Left lung (tissue), 10 donors: Measurements from ENCODE around the gene EHD2. TPM values are rescaled to one million over a fixed set of nuclear protein-coding genes. Genes with fewer than 3 reads are reported as not detected.

Experiments
- ATAC-seq: fragments of 200-7000 bp; cut with Tn5 transposase; one replicate; pipeline ENCODE4 v1.9.1; 2020; ENCODE audit warnings: moderate library complexity
- DNase-seq, 4 donors: peaks; one replicate each; pipeline ENCODE4 v3.0.0-alpha.2; 2013 to 2020
- H3K27ac ChIP-seq, 2 donors: fragments of 200-600 bp; sonication (generic) in 1 of 2; one replicate each; pipeline versions ENCODE4 v1.5.0 to v1.8.0; 2020 to 2021
- H3K27me3 ChIP-seq, 2 donors: fragments of 200-600 bp; sonication (generic) in 1 of 2; one replicate each; pipeline versions ENCODE4 v1.5.0 to v1.8.0; 2020 to 2021
- H3K36me3 ChIP-seq, 2 donors: fragments of 200-600 bp; sonication (generic) in 1 of 2; one replicate each; pipeline versions ENCODE4 v1.5.0 to v1.8.0; 2020 to 2021
- H3K4me1 ChIP-seq, 2 donors: fragments of 200-600 bp; one replicate each; pipeline ENCODE4 v1.8.0; 2021
- H3K4me3 ChIP-seq, 2 donors: fragments of 200-600 bp; sonication (generic) in 1 of 2; one replicate each; pipeline versions ENCODE4 v1.5.0 to v1.8.0; 2020 to 2021; ENCODE audit warnings: mild to moderate bottlenecking in 1 of 2
- H3K9me3 ChIP-seq, 2 donors: fragments of 200-600 bp; sonication (generic) in 1 of 2; one replicate each; pipeline versions ENCODE4 v1.5.0 to v1.8.0; 2020 to 2021
- intact Hi-C, 2 donors: fragments of 100-400 bp; cut with DNase I; formaldehyde crosslinking; loops; one replicate each; pipeline versions ENCODE4 v1.11.2 to v1.14.2; 2022
- polyA plus RNA-seq, 6 donors: library from polyadenylated mRNA; unstranded; fragments of 120-200 nt; gene quantifications; one replicate each; pipeline ENCODE4 v1.2.1, GENCODE V29; 2013; ENCODE audit not compliant: insufficient read length in 6 of 6
- total RNA-seq, 2 donors: library from RNA; stranded (reverse); fragmentation: NEBNext Ultra II Directional; extraction: Animal tissue kit (Norgen Biotek cat#: 25700); gene quantifications; one replicate each; pipeline ENCODE4 v1.2.1, GENCODE V29; 2021
- TF ChIP-seq, protein P1 (sequence below), 2 donors: fragments of 200-600 bp; sonication (generic) in 1 of 2; IDR thresholded peaks; one replicate each; pipeline versions ENCODE4 v1.5.0 to v1.8.0; 2021; ENCODE audit warnings: antibody characterized with exemption in 2 of 2
- donor health status: DM: no; HTN: yes; CAD: no.
- donor health status: DM: no; HTN: no; CAD: no.

EHD2 gene
- total and polyA plus RNA-seq, 8 donors = 97.3 to 263 (median 130) TPM

DNA sequence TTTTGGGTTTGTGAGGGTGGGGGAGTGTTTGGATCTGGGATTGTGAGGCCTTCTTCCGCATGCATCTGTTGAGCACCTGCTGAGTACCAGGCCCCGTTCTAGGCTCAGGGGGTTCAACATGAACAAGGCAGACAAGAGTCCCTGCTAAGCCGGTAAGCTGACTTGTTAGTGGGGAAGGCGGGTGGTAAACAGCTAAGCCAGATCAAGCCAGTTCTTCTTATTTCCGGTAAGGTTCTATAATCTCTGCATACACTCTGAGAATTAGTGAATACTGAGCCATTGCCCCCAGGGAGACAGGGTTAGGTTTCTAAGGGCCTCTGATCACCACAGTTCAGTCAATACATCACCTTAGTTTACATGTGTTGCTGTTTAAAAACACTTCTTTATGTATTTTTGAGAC is 9.9 kb upstream of the EHD2 start:
- Histone ChIP-seq H3K27me3 (no peaks in the 10 kb centered on the region), H3K4me3 (no peak overlapping the region), H3K9me3 (no peaks in the 10 kb centered on the region), H3K27ac (no peak overlapping the region), H3K4me1 (peaks cover 0 to 1% of the 10 kb centered on the region in 2 donors), H3K36me3 (peaks cover 0 to 53% of the 10 kb centered on the region in 2 donors)
- intact Hi-C loops = loop anchor here (5.0 to 10.0 kb wide), 4 partner anchors 188 to 408 kb away; partner anchors contain the start of gene NAPA (in 1 of the 2)
- ATAC-seq (no peak), DNase-seq (no peak)
- TF ChIP-seq, protein P1, sequence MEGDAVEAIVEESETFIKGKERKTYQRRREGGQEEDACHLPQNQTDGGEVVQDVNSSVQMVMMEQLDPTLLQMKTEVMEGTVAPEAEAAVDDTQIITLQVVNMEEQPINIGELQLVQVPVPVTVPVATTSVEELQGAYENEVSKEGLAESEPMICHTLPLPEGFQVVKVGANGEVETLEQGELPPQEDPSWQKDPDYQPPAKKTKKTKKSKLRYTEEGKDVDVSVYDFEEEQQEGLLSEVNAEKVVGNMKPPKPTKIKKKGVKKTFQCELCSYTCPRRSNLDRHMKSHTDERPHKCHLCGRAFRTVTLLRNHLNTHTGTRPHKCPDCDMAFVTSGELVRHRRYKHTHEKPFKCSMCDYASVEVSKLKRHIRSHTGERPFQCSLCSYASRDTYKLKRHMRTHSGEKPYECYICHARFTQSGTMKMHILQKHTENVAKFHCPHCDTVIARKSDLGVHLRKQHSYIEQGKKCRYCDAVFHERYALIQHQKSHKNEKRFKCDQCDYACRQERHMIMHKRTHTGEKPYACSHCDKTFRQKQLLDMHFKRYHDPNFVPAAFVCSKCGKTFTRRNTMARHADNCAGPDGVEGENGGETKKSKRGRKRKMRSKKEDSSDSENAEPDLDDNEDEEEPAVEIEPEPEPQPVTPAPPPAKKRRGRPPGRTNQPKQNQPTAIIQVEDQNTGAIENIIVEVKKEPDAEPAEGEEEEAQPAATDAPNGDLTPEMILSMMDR (IDR thresholded peaks at IDR 0.05) = no peak

DNA sequence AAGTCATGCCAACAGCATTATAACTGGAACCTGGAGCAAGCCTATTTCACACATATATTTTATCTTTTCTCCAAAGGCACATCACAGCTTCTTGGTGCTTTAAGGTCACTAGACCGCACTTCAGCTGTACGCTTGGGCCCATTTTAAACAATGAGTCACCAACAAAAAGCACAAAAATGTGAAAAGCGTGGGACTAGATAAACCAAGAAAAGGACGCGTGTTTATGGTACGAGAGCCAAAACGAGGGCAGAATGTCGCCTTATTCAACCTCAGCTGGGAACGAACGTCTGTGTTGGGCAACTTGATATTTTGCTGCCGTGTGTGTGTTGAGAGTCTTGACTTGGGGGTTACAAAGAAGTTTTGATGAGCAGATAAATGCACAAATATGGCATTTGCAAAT is 9.2 kb upstream of the EHD2 start:
- Histone ChIP-seq H3K9me3 (no peaks in the 10 kb centered on the region), H3K4me3 (no peak overlapping the region), H3K27ac (no peak overlapping the region), H3K36me3 (peaks cover 0 to 46% of the 10 kb centered on the region in 2 donors), H3K4me1 (no peaks in the 10 kb centered on the region), H3K27me3 (no peaks in the 10 kb centered on the region)
- ATAC-seq (no peak), DNase-seq (no peak)
- intact Hi-C loops = loop anchor here (5.0 to 10.0 kb wide), 4 partner anchors 189 to 409 kb away; partner anchors contain the start of gene NAPA (in 1 of the 2)
- TF ChIP-seq, protein P1 (IDR thresholded peaks at IDR 0.05) = no peak

DNA sequence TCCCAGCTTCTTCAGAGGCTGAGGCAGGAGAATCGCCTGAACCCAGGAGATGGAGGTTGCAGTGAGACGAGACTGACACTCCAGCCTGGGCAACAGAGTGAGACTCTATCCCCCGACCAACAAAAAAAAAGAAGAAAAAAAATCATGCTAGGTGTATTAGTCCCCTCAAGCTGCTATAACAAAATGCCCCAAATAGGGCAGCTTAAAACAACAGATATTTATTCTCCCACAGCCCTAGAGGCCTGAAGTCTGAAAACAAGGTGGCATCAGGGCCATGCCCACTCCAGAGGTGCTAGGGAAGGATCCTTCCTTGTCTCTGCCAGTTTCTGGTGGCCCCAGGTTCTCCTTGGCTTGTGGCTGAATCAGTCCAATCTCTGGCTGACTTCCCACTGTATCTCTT is 8.6 kb upstream of the EHD2 start:
- ATAC-seq (no peak), DNase-seq (no peak)
- H3K4me1 ChIP-seq = no peaks in the 10 kb centered on the region
- peaks cover 0 to 40% of the 10 kb centered on the region in 2 donors for H3K36me3 ChIP-seq
- no peaks in the 10 kb centered on the region for H3K9me3 ChIP-seq
- H3K27ac ChIP-seq = no peak overlapping the region
- H3K4me3 ChIP-seq = no peak overlapping the region
- TF ChIP-seq, protein P1 (IDR thresholded peaks at IDR 0.05) = no peak
- intact Hi-C loops = loop anchor here (5.0 to 10.0 kb wide), 4 partner anchors 190 to 410 kb away; partner anchors contain the start of gene NAPA (in 1 of the 2)
- H3K27me3 ChIP-seq = no peaks in the 10 kb centered on the region

DNA sequence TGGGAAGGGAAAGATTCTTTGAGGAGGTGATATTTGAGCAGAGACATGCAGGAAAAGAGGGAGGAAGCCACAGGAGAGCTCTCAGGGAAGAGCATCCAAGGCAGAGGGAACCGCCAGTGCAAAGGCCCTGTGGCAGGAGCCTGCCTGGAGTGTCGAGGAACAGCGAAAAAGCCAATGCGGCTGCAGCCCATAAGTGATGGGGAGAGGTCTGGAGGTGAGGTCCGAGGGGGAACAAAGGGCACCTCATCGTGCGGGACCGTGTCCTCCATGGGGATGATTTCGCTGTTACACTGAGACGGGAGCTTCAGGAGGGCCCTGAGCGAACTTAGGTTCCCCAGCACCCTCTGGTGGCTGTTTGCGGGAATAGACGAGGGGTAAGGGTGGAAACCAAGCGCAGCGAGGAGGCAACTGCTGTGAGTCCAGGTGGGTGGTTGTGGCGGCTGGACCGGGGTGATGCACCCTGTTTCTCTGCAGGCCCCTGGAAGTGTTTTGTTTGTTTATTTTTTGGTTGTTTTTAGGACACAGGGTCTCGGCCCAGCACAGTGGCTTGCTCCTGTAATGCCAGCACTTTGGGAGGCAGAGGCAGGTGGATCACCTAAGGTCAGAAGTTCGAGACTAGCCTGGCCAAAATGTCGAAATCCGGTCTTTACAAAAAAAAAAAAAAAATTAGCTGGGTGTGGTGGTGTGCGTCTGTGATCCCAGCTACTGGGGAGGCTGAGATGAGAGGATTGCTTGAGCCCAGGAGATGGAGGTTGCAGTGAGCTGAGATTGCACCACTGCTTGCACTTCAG is 5.9 kb upstream of the EHD2 start:
- H3K27me3 ChIP-seq = peaks cover 0 to 2% of the 10 kb centered on the region in 2 donors
- no peaks in the 10 kb centered on the region for H3K9me3 ChIP-seq
- ATAC-seq (peak; percentile 96), DNase-seq (peak in 3 of 4 donors; percentile 63 to 84 (median 74))
- no peaks in the 10 kb centered on the region for H3K4me1 ChIP-seq
- intact Hi-C loops = loop anchor here (10.0 kb wide), 3 partner anchors 193 to 413 kb away; partner anchors contain the start of gene NAPA (in 1 of the 2)
- TF ChIP-seq, protein P1 (IDR thresholded peaks at IDR 0.05) = peak; percentile 72 to 82
- no peak overlapping the region for H3K4me3 ChIP-seq
- H3K36me3 ChIP-seq = peaks cover 0 to 13% of the 10 kb centered on the region in 2 donors
- H3K27ac ChIP-seq = no peak overlapping the region

DNA sequence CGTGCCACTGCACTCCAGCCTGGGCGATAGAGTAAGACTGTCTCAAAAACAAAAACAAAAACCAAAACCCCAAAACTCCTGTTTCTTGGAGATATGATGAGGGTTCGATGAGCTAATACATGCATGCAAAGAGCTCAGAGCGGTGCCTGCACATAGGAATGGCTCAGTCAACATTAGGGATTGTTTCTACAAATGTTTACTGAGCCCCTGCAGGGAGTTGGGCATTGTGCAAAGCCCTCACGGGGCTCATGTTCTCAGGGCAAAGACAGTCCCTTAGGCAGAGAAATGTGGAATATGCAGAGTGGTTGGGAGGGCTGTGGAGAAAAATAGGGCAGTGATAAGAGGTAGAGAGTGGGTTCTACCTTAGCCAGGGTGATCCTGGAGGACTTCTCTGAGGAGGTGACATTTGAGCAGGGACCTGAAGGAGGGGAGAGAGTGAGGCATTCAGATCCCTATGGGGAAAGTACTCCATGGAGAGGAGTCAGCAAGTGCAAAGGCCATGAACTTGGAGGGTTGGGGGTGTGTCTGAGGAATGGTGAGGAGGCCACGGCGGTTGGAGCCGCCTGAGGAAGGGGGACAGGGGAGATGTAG is 1.5 kb upstream of the EHD2 start:
- Histone ChIP-seq H3K36me3 (peaks cover 0 to 5% of the 10 kb centered on the region in 2 donors), H3K27me3 (peaks cover 0 to 21% of the 10 kb centered on the region in 2 donors), H3K9me3 (no peaks in the 10 kb centered on the region), H3K4me3 (no peak overlapping the region), H3K4me1 (peaks cover 4 to 30% of the 10 kb centered on the region in 2 donors), H3K27ac (no peak overlapping the region)
- intact Hi-C loops = loop anchor here in 1 of 2 donors (10.0 kb wide), 1 partner anchor 73 kb away; no protein-coding TSS in a partner anchor
- ATAC-seq (no peak), DNase-seq (no peak)
- TF ChIP-seq, protein P1 (IDR thresholded peaks at IDR 0.05) = no peak
